PFSK-1 (cell line): Measurements from ENCODE around the gene IGLL5.

Experiments used
- POLR2AphosphoS5 ChIP-seq: IDR thresholded peaks from 2 replicates; pipeline ENCODE4 v1.6.1; 2012; ENCODE audit warnings: low read depth, mild to moderate bottlenecking, control low read depth, low read length, moderate library complexity
- SIN3A ChIP-seq: IDR thresholded peaks from 2 replicates; pipeline ENCODE4 v1.6.1; 2012; ENCODE audit warnings: mild to moderate bottlenecking, low read length, moderate library complexity, borderline replicate concordance; ENCODE audit not compliant: insufficient read depth
- TAF1 ChIP-seq: IDR thresholded peaks from 2 replicates; pipeline ENCODE4 v1.6.1; 2012; ENCODE audit warnings: low read length, control low read depth, borderline replicate concordance; ENCODE audit not compliant: insufficient read depth
- TF ChIP-seq, protein P1 (sequence below), 2 experiments: IDR thresholded peaks; 2 replicates each; pipeline versions ENCODE4 v1.6.1 to v1.8.0; 2011 to 2012; ENCODE audit warnings: low read depth in 2 of 2, low read length in 2 of 2, control low read depth in 1 of 2, inconsistent platforms in 1 of 2, mild to moderate bottlenecking in 1 of 2, moderate library complexity in 1 of 2; ENCODE audit not compliant: insufficient read depth in 1 of 2

DNA sequence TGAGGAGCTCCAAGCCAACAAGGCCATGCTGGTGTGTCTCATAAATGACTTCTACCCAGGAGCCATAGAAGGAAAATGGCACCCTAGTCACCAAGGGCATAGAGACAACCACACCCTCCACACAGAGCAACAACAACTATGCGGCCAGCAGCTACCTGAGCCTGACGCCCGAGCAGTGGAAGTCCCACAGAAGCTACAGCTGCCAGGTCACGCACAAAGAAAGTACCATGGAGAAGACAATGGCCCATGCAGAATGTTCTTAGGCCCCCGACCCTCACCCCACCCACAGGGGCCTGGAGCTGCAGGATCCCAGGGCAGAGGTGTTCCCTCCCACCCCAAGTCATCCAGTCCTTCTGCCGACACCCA is 28.0 kb downstream of the IGLL5 start:
- TF ChIP-seq SIN3A = no peak
- TF ChIP-seq POLR2AphosphoS5 = no peak
- no peak for TF ChIP-seq TAF1
- TF ChIP-seq, protein P1, sequence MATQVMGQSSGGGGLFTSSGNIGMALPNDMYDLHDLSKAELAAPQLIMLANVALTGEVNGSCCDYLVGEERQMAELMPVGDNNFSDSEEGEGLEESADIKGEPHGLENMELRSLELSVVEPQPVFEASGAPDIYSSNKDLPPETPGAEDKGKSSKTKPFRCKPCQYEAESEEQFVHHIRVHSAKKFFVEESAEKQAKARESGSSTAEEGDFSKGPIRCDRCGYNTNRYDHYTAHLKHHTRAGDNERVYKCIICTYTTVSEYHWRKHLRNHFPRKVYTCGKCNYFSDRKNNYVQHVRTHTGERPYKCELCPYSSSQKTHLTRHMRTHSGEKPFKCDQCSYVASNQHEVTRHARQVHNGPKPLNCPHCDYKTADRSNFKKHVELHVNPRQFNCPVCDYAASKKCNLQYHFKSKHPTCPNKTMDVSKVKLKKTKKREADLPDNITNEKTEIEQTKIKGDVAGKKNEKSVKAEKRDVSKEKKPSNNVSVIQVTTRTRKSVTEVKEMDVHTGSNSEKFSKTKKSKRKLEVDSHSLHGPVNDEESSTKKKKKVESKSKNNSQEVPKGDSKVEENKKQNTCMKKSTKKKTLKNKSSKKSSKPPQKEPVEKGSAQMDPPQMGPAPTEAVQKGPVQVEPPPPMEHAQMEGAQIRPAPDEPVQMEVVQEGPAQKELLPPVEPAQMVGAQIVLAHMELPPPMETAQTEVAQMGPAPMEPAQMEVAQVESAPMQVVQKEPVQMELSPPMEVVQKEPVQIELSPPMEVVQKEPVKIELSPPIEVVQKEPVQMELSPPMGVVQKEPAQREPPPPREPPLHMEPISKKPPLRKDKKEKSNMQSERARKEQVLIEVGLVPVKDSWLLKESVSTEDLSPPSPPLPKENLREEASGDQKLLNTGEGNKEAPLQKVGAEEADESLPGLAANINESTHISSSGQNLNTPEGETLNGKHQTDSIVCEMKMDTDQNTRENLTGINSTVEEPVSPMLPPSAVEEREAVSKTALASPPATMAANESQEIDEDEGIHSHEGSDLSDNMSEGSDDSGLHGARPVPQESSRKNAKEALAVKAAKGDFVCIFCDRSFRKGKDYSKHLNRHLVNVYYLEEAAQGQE (IDR thresholded peaks at IDR 0.05; ENCODE audit: insufficient read depth in 1 of 2, low read depth in 2 of 2, low read length in 2 of 2) = no peak
